ENCODE measurements around the gene DMD. TPM values are rescaled to one million over a fixed set of nuclear protein-coding genes. Genes with fewer than 3 reads are reported as not detected.

The DMD gene
- total and polyA plus RNA-seq, 2 donors (not counting 1 experiment from before 2014, with no cell fraction given): 5.1 to 7.2 TPM

DNA sequence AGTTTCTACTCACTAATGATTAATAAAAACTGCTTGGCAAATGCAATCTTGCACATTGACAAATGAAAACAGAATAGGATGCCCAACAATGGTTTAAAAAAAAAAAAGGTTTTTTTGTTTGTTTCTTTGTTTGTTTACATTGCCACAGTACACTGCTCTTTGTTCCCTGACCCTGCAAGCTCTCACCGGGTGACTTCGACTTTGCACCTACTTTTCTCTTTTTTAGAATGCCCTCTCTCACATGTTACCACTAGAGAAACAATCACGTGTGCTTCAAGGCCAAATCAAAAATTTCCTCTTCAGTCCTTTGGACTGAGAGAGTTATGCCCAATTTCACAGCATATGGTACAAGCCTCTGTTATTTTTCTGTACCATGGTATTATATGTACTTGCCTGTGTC, 101.5 kb downstream of the DMD start:
- H3K36me3 ChIP-seq (ENCODE audit: control insufficient read depth, insufficient read depth, low read length): no peaks in the 10 kb centered on the region
- no peaks in the 10 kb centered on the region for H4K20me1 ChIP-seq (ENCODE audit: control insufficient read depth, extremely low read depth, insufficient read depth, low read length)
- H3K27ac ChIP-seq (ENCODE audit: insufficient read depth, low read length): no peak overlapping the region
- no peak overlapping the region for H3K9ac ChIP-seq (ENCODE audit: insufficient read depth, low read length)
- no peaks in the 10 kb centered on the region for H3K4me1 ChIP-seq (ENCODE audit: control insufficient read depth, extremely low read depth, insufficient read depth, low read length)
- H3K4me3 ChIP-seq (replicated peaks in 1 of 4; ENCODE audit: control extremely low read depth in 1 of 4, insufficient read depth in 1 of 4, low read depth in 3 of 4, low read length in 4 of 4): no peak overlapping the region
- H3K9me3 ChIP-seq (ENCODE audit: control insufficient read depth, insufficient read depth, low read depth, low read length): no peaks in the 10 kb centered on the region
- no peaks in the 10 kb centered on the region for H3K79me2 ChIP-seq (ENCODE audit: control insufficient read depth, insufficient read depth, low read length)
- H3K4me2 ChIP-seq (ENCODE audit: extremely low read depth, insufficient read depth, low read length): no peak overlapping the region
- no peaks in the 10 kb centered on the region for H3K27me3 ChIP-seq (ENCODE audit: control insufficient read depth, insufficient read depth, low read length)
- H2AFZ ChIP-seq (ENCODE audit: low read length): no peak overlapping the region
- no peak for TF ChIP-seq CTCF (conservative IDR thresholded peaks at IDR 0.05 in 1 of 2, IDR thresholded peaks at IDR 0.05 in 1 of 2; ENCODE audit: low read depth in 1 of 2, low read length in 2 of 2)
- no peak for TF ChIP-seq EZH2 (IDR thresholded peaks at IDR 0.05; ENCODE audit: low read length, missing control alignments)
- no peak for DNase-seq (ENCODE audit: low read depth in 2 of 2)

- no peaks in the 10 kb centered on the region for H4K20me1 ChIP-seq (ENCODE audit: control insufficient read depth, extremely low read depth, insufficient read depth, low read length)
- H3K4me1 ChIP-seq (ENCODE audit: control insufficient read depth, extremely low read depth, insufficient read depth, low read length): no peaks in the 10 kb centered on the region
- H3K9me3 ChIP-seq (ENCODE audit: control insufficient read depth, insufficient read depth, low read depth, low read length): no peaks in the 10 kb centered on the region
- no peak for DNase-seq (ENCODE audit: low read depth in 2 of 2)
- H2AFZ ChIP-seq (ENCODE audit: low read length): no peak overlapping the region
- H3K9ac ChIP-seq (ENCODE audit: insufficient read depth, low read length): no peak overlapping the region
- no peaks in the 10 kb centered on the region for H3K27me3 ChIP-seq (ENCODE audit: control insufficient read depth, insufficient read depth, low read length)
- no peak overlapping the region for H3K27ac ChIP-seq (ENCODE audit: insufficient read depth, low read length)
- H3K79me2 ChIP-seq (ENCODE audit: control insufficient read depth, insufficient read depth, low read length): no peaks in the 10 kb centered on the region
- no peak overlapping the region for H3K4me2 ChIP-seq (ENCODE audit: extremely low read depth, insufficient read depth, low read length)
- TF ChIP-seq CTCF (conservative IDR thresholded peaks at IDR 0.05 in 1 of 2, IDR thresholded peaks at IDR 0.05 in 1 of 2; ENCODE audit: low read depth in 1 of 2, low read length in 2 of 2): no peak
- no peak for TF ChIP-seq EZH2 (IDR thresholded peaks at IDR 0.05; ENCODE audit: low read length, missing control alignments)
- H3K36me3 ChIP-seq (ENCODE audit: control insufficient read depth, insufficient read depth, low read length): no peaks in the 10 kb centered on the region
- H3K4me3 ChIP-seq (replicated peaks in 1 of 4; ENCODE audit: control extremely low read depth in 1 of 4, insufficient read depth in 1 of 4, low read depth in 3 of 4, low read length in 4 of 4): no peak overlapping the region
Measured at GRCh38 chrX:33106737-33107136, 104.6 kb downstream of the DMD start.

DNA sequence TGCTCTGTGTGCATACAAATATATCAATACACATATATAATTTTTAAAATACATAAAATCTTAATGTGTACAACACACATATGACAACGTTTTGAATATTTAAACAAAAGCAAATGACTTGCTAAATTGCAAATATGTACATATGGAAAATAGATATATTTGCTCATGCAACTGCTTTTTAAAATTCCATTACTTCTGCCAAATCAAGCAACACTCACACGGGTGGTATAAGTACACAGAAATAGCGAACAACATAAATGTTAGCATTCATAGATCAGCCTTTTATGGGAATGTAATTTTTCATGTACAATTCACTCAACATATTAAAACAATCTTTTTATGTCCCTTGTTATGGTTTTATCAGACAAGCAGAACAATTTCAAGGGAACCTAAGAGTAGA, 116.3 kb downstream of the DMD start:
- no peak overlapping the region for H3K4me2 ChIP-seq (ENCODE audit: extremely low read depth, insufficient read depth, low read length)
- no peak overlapping the region for H3K27ac ChIP-seq (ENCODE audit: insufficient read depth, low read length)
- no peak for TF ChIP-seq CTCF (conservative IDR thresholded peaks at IDR 0.05 in 1 of 2, IDR thresholded peaks at IDR 0.05 in 1 of 2; ENCODE audit: low read depth in 1 of 2, low read length in 2 of 2)
- TF ChIP-seq EZH2 (IDR thresholded peaks at IDR 0.05; ENCODE audit: low read length, missing control alignments): no peak
- no peaks in the 10 kb centered on the region for H3K4me1 ChIP-seq (ENCODE audit: control insufficient read depth, extremely low read depth, insufficient read depth, low read length)
- no peak for DNase-seq (ENCODE audit: low read depth in 2 of 2)
- no peaks in the 10 kb centered on the region for H3K9me3 ChIP-seq (ENCODE audit: control insufficient read depth, insufficient read depth, low read depth, low read length)
- no peak overlapping the region for H3K9ac ChIP-seq (ENCODE audit: insufficient read depth, low read length)
- H4K20me1 ChIP-seq (ENCODE audit: control insufficient read depth, extremely low read depth, insufficient read depth, low read length): no peaks in the 10 kb centered on the region
- H2AFZ ChIP-seq (ENCODE audit: low read length): no peak overlapping the region
- H3K79me2 ChIP-seq (ENCODE audit: control insufficient read depth, insufficient read depth, low read length): no peaks in the 10 kb centered on the region
- no peaks in the 10 kb centered on the region for H3K36me3 ChIP-seq (ENCODE audit: control insufficient read depth, insufficient read depth, low read length)
- H3K27me3 ChIP-seq (ENCODE audit: control insufficient read depth, insufficient read depth, low read length): no peaks in the 10 kb centered on the region
- no peak overlapping the region for H3K4me3 ChIP-seq (replicated peaks in 1 of 4; ENCODE audit: control extremely low read depth in 1 of 4, insufficient read depth in 1 of 4, low read depth in 3 of 4, low read length in 4 of 4)
